Endometrial microvascular endothelial cells (primary cell): ENCODE data around the gene MAZ. TPM values are rescaled to one million over a fixed set of nuclear protein-coding genes. Genes with fewer than 3 reads are reported as not detected.
"Not testable (repeated sequence)": the region's sequence is repeated elsewhere in the genome, so short reads cannot be mapped to it uniquely, and the experiment has no call there.

Experiments used
- in situ Hi-C: cut with HindIII; loops from 2 replicates; pipeline ENCODE4 v1.10.0; 2017; ENCODE audit warnings: low sequenced_read_pairs, low pct_unique_long_range_greater_than_20kb; ENCODE audit errors: inconsistent ontology term
- total RNA-seq: library from RNA; depleted of rRNA; stranded (reverse); fragments of >200 nt; gene quantifications from one replicate; pipeline ENCODE4 v1.2.3, GENCODE V29; 2015; ENCODE audit errors: inconsistent ontology term

Gene MAZ
- total RNA-seq, 1 donor from 2014 or later: 179 TPM

DNA sequence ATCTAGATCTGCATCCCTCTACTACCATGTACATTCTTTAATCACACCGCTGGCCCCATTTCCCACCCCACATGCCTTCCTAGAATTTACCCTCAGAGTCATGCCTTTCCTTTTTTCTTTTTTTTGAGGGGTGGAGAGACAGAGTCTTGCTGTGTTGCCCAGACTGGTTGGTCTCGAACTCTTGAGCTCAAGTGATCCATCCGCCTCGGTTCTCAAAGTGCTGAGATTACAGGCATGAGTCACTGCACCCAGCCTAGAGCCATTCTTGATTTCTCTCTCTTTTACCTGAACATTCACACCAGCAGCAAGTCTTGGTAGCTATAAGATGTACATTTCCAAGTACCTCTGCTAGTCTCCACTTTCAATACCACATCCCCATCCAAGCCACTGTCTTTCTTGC is 11.8 kb downstream of the MAZ start:
- in situ Hi-C loops: no loop called here

DNA sequence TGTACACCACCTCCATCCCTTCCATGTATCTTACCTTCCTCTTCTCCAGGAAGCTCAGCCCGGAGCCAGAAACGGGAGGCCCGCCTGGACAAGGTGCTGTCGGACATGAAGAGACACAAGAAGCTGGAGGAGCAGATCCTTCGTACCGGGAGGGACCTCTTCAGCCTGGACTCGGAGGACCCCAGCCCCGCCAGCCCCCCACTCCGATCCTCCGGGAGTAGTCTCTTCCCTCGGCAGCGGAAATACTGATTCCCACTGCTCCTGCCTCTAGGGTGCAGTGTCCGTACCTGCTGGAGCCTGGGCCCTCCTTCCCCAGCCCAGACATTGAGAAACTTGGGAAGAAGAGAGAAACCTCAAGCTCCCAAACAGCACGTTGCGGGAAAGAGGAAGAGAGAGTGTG is 13.2 kb downstream of the MAZ start:
- in situ Hi-C loops: no loop called here

DNA sequence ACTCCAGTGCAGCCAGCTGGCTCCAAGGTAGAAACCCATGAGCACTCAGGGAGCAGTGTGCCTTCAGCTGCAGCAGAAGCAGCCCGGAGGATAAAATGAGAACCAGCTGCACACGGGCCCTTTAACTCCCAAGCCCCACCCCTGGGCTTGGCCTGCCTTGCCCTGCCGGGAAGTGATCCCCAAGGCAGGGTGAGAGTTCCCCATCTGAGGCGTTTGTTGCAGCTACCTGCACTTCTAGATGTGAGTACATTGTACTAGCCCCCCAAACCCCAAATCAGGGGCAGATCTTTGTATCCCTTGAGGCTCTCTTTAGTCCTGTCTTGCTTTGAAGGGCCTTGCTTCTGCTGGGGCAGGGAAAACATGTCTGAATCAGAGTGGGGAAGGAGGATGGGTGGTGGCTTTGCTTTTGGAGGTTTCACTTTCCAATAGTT is 14.0 kb downstream of the MAZ start, which contains the start of gene MVP:
TSS of gene MVP (plus strand) at position 192 of the 431 bp plus-strand sequence. CDS start 10,088 bp downstream, outside the sequence.
- in situ Hi-C loops: no loop called here

DNA sequence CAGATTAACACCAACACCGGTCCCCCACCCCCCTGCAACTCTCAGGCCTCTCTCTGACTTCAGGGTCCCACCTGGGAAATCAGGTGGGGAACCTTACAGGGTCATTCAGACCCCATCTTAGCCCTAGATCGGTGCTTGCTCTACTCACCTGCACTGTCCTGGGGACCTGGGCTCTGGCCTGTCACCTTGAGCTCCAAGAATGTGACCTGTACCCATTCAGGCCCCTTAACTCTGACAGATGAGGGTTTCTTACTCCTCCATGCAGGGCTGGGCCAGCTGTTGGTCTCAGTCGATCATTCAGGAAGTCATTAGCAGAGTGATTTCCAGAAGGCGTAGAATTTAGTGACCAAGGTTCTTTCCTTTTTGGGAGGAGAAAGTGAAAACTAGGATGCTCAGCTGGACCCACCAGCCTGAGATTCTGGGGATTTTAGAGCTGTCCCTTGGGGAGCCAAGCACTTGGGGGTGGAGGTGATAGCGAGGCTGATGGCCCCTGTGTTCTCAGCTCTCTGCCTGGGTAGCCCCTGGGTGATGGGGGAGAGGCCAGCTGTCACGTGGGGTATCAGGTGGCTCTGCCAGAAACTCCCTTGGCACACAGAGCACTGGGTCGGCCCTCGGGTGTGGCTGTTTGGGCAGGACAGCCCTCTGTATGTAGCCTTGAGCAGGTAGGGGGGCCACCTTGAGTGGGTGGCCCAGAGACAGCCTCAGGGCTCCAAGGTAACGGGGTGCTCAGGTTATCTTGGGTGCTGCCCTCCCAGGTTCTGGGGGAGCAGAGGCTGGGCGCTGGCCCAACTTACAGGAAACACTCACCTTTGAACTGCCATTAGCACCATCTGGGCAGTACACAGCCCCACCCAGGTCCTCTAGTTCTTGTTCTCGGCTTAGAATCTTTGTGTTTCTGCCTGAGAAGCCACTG is 14.7 kb downstream of the MAZ start:
- in situ Hi-C loops: no loop called here

DNA sequence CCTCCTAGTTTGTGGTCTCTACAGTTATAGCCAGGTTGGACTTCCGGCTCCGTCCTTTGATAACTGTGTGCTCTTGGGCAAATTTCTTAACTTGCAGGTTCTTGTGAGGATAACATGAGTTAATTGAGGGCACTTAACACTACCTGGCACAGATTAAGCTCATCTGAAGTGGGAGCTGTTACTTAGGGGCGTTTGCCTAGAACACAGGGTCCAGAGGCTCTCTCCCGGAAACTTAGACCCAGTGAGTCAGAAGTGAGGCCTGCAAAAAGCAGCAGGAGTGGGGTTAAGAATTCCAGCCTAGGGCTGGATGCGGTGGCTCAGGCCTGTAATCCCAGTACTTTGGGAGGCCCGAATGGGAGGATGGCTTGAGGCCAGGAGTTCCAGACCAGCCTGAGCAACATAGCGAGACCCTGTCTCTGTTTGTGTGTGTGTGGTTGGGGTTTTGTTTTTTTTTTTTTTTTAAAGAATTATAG is 15.3 kb downstream of the MAZ start:
- in situ Hi-C loops: no loop called here

DNA sequence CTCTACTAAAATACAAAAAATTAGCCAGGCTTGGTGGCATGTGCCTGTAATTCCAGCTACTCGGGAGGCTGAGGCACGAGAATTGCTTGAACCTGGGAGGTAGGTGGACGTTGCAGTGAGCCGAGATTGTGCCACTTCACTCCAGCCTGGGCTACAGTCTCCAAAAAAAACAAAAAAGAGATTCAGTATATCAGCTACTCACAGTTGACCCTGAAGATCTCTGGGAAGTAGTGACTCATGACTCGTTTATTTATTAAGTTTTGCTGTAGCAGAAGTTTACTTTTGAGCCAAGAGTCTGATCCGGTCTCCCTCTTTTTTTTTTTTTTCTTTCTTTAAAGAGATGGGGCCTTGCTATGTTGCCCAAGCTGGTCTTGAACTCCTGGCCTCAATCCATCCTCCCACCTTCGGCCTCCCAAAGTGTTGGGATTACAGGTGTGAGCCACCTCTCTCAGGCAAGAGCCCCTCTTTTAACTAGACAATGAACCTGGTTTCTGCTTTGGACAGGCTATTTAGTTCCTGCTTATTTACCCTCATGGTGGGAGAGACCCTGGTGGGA is 18.3 kb downstream of the MAZ start:
- in situ Hi-C loops: no loop called here

DNA sequence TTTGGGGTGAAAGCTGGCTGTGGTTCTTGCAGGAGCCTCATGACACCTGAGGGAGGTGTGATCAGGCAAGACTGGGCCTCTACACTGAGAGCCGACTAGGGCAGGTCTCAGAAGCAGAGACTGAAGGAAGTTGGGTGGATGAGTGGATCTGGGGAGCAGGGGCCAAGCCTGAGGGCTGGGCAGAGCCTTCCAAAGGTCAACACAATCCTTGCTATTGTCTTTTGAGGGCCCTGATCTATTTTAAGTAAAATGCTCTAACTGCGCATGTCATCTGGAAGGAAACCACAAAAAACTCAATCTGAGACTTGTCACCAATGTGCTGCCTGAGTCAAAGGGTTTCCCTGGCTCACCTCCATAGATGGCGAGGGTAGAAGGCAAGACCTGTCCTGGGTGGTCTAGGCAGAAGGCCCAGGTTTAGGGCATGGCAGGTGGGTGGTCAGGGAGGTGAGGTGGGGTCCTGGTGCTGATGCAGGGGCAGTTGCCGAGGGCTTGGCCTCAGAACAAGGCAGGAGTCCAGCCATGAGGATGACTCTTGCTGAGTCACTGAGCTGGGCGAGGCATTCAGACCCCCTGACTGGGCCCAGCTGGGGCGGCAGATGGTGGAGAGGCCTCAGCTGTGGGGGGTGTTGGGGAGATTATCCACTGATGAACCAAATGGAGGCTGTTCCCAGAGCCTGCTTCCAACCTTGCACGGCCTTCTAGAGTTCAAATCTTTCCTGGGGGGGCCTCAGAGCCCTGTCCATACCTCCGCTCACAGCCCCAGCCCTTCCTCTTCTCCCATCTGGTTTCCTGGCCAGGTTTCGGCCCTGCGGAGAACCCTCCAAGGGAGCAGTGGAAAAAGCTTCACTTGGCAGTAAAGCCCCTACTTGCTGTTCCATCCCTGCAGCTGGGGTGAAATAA is 19.1 kb downstream of the MAZ start:
- in situ Hi-C loops: no loop called here

DNA sequence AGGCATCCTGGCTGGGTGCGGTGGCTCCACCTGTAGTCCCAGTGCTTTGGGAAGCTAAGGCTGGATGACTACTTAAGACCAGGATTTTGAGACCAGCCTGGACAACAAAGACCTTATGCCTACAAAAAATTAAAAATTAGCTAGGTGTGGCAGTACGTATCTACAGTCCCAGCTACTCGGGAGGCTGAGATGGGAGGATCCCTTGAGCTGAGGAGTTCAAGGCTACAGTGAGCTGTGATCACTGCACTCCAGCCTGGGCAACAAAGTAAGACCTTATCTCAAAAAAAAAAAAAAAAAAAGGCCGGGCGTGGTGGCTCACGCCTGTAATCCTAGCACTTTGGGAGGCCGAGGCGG is 20.0 kb downstream of the MAZ start:
- in situ Hi-C loops: no loop called here

DNA sequence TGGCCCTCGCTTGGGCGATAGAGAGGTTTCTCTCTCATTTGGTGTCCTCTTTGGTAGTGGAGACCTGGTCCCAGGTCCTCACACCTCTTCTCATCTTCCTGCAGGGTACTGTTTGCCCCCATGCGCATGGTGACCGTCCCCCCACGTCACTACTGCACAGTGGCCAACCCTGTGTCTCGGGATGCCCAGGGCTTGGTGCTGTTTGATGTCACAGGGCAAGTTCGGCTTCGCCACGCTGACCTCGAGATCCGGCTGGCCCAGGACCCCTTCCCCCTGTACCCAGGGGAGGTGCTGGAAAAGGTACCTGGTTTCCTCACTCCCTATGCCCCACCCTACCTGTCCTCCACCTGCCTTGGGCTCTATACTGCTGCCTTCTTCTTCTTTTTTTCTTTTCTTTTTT is 24.4 kb downstream of the MAZ start:
- in situ Hi-C loops: no loop called here

DNA sequence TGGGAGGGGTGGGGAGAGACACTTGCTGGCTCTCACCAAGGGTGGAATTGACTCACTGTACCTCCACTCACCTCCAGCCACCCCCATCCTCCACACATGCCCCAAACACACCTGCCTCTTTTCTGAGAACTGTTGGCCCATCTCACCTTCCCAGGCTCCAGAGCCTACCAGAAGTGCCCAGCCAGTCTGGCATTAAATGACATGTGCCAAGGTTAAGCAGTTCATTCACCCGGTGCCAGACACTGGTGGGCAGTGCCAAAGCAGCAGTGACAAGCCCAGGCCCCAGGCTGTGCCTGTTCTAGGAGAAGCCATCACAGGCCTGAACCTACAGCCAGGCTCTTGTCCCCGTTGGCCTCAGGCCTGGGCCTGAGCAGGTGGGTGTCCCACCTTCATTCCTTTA is 25.2 kb downstream of the MAZ start:
- in situ Hi-C loops: no loop called here

DNA sequence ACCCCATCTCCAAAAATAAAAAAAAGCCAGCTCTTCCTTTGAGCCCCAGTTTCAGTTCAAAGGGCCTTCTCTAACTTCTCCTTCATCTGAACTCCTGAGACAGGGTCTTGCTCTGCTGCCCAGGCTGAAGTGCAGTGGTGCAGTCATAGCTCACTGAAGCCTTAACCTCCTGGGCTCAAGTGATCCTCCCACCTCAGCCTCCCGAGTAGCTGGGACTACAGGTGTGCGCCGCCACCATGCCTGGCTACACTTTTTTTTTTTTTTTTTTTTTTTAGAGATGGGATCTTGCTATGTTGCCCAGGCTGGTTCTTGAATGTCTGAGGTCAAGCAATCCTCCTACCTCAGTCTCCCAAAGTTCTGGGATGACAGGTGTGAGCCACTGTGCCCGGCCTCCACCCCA is 26.9 kb downstream of the MAZ start:
- in situ Hi-C loops: not testable (repeated sequence)

DNA sequence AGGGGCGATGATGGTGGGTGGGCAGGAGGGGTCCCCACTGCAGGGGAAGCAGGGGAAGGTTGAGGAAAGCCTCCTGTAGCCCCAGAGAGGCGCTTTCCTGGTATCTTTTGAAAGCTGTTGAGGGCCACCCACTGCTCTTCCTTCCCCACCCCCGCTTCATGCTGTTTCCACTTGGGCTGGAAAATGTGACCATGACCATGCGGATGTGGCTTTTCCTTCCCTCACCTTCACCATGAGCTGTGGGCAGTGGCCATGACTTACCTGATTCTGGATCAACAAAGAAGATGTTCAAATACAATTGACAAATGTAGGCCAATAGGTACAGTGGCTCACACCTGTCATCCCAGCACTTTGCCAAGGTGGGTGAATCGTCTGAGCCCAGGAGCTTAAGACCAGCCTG is 27.8 kb downstream of the MAZ start:
- in situ Hi-C loops: no loop called here

DNA sequence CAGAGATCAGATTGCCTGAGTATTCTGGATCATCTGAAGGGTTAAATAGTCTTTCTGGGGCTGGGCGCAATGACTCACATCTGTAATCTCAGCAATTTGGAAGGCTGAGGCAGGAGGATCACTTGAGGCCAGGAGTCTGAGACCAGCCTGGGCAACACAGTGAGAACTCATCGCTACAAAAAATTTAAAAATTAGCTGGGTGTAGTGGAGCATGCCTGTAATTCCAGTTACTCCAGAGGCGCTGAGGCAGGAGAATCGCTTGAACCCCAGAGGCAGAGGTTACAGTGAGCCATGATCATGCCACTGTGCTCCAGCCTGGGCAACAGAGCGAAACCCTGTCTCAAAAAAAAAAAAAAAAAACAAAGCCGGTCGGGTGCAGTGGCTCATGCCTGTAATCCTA is 29.6 kb downstream of the MAZ start:
- in situ Hi-C loops: no loop called here

DNA sequence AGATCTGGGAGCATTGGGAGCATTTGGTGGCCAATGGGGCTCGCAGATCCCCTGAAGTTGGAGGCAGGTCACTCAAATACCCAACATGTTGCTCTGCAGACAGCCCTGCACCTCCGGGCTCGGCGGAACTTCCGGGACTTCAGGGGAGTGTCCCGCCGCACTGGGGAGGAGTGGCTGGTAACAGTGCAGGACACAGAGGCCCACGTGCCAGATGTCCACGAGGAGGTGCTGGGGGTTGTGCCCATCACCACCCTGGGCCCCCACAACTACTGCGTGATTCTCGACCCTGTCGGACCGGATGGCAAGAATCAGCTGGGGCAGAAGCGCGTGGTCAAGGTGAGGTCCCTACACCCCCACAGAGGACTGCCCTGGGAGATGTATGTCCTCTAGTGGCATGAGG is 30.3 kb downstream of the MAZ start:
- in situ Hi-C loops: no loop called here

DNA sequence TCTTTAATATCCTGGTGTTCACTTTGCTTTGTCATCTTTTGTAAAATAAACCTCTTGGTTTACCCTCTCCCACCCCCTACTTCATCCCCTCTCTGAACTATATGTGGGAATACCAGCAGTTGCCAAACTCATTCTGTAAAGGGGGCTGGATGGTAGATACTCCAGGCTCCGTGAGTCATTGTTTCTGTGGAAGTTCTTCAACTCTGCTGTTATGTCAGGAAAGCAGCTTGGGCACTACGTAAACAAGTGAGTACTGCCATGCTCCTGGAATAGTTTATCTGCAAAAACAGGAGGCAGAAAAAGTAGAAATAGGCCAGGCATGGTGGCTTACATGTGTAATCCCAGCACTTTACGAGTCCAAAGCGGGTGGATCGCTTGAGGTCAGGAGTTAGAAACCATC is 31.5 kb downstream of the MAZ start:
- in situ Hi-C loops: no loop called here

DNA sequence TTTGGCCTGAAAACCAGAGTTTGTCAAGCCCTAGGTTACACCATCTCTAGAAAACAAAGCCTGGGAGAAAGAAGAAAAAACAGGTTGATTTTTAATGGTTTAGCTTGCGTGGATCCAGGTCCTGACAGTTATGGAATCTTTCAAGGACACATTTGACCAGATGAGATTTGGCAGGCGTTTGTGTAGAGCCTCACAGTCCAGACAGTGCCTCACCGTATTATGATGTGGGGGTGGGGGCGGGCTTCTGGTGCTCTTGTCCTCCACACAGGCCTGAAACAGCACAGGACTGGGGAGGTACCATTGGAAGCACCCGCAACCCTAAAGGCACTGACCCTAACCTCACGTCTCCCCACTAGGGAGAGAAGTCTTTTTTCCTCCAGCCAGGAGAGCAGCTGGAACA is 33.5 kb downstream of the MAZ start:
- in situ Hi-C loops: no loop called here

DNA sequence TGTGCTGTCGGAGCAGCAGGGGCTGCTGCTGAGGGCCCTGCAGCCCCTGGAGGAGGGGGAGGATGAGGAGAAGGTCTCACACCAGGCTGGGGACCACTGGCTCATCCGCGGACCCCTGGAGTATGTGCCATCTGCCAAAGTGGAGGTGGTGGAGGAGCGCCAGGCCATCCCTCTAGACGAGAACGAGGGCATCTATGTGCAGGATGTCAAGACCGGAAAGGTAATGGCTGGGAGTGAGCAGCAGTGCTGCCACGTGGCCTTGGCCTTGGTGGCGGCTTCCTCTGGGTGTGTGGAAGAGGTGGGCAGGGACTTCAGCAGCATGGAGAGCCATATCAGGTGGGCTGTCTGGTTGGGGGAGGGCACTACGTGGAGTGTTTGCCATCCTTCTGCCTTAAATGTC is 33.9 kb downstream of the MAZ start:
- in situ Hi-C loops: no loop called here

DNA sequence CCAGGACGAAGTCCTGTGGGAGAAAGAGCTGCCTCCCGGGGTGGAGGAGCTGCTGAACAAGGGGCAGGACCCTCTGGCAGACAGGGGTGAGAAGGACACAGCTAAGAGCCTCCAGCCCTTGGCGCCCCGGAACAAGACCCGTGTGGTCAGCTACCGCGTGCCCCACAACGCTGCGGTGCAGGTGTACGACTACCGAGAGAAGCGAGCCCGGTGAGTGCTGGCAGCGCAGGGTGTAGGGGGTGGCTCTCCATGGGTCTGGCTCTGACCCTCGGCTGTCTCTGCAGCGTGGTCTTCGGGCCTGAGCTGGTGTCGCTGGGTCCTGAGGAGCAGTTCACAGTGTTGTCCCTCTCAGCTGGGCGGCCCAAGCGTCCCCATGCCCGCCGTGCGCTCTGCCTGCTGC is 35.3 kb downstream of the MAZ start:
- in situ Hi-C loops: no loop called here

DNA sequence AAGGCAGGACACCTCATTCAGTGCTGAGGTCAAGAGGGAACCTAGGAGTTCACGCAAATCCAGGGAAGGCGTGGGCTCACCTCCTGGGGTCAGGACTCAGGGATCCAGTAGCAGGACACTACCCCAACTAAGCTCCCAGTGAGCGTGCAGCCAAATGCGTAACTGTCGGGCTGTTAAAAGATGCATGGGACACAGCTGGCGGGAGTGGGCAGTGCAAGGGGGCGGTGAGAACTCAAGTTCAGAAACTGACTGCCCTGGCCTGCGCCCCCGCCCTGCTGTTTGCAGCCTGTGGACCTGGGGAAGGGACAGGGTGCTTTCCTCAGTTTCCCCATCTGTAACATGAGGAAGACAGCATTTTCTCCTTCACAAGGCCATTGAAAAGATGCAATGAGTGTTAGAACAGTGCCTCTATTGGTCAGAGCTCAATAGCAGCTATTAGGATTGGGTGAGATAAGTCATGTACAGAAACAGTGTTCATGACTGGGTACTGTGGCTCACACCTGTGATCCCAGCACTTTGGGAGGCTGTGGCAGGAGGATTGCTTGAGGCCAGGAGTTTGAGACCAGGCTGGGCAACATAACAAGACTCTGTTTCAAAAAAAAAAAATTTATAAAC is 36.5 kb downstream of the MAZ start:
- in situ Hi-C loops: no loop called here
